Myocyte (in vitro differentiated cells): ENCODE measurements around the gene TTYH3. TPM values are rescaled to one million over a fixed set of nuclear protein-coding genes. Genes with fewer than 3 reads are reported as not detected.

ENCODE experiments used
- DNase-seq: peaks from one replicate; pipeline ENCODE4 v3.0.0-alpha.2; 2012; ENCODE audit warnings: low read depth
- total RNA-seq: library from RNA; depleted of rRNA; stranded (reverse); fragments of >200 nt; gene quantifications from 2 replicates; pipeline ENCODE4 v1.2.3, GENCODE V29; 2014

Gene TTYH3
- total RNA-seq, 1 donor from 2014 or later = 27.6 TPM

DNA sequence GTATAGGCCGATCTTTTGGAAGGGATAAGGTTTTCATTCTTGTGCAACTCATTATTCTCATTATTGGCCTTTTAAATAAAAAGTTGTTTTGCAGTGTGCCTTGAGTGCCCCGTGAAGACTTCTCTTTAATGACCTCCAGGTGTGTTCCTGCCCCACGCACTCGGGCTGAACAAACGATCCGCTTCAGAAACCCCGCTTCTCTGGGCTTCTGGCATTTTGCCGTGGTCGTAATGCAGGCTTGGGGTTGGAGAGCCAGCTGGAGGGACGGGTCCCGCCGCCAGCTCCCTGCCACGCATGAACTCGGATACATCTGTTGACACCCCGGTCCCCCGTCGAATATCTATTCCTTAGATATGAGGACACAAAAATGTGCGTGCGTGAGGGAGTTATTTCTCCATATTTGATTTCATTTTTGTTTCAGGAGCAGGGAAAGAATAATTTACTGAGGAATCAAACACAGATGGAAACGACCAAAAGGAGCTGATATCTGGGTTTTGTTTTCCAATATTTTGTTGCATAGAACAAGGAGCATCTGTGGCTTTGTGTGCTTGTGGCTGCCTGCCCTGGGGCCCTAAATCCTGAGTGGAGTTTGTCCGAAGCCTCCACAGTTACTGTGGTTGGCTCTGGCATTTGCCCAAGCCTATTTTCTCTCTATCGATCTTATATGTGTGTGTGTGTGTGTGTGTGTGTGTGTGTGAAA lies 17.0 kb upstream of the TTYH3 start:
- DNase-seq = no peak

DNA sequence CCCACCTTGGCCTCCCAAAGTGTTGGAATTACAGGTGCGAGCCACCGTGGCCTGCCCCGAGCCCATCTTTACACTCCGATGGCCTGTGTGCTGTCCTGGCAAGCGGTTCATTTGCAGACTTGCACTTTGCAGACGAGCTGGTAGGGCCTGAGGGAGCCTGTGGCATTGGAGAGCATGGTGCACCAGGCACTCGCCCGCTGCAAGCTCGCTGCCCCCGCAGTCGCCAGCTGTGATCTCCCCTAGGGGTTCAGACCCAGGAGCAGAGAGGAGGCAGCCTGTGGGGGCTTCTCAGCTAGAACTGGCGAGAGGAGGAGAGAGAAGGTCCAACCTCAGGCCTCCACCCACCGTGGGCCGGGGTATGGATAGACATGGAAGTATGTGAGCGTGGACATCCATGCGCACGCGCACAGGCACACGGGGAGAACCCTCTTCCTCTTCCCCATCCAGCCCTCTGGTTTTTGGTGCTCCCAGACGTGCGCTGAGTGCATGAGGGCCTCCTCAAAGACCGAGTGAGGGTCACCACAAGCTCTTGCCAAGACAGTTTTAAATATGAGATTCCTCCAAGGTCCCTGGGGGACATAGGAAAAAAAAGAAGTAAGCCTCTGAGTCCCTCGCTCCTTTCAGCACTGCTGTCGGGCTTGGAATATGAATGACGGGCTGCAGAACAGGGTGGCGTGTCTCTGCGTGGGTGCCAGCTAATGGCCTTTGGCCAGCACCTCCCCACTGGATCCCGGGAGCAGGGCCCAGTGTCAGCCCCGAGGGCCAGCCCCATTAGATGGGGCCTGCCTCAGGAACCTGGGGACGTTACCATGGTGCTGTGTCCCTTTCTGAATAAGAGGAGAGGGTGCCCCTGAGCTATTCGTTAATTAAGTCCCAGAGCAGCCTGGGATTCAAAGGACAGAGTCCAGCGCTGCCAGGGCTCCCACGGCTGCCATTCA lies 15.1 kb upstream of the TTYH3 start:
- no peak for DNase-seq

DNA sequence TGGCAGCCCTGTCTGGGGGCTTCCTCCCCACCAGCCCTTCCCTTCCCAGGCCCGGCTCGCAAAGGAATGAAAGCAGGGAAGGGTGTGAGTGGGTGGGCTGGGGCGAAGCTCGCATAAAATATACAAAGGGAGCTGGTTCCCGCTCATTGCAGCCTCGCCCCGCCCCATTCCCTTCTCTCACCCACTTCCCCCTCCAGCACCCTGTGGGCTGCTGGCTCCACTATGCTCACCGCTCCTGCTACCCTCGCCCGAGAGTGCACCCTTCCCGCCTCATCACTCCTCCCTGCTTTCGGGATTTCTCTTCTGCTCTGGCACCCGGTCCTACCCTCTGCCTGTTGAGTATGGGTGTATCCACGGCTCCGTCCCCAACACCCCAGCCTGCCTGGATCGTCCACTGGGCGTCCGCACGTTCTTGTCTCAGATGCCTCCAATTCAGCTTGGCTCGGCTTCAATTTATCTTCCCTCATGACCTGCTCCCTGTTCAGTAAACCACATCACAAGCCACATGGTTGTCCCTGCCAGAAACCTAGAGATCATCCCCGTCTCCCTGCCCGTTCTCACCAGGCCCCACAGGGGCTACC lies 14.4 kb upstream of the TTYH3 start:
- no peak for DNase-seq

- no peak for DNase-seq
Observed at GRCh38 chr7:2619116-2619515, 12.7 kb upstream of the TTYH3 start.

- DNase-seq = peak; percentile 64
Observed at GRCh38 chr7:2621061-2621828, 10.5 kb upstream of the TTYH3 start.

DNA sequence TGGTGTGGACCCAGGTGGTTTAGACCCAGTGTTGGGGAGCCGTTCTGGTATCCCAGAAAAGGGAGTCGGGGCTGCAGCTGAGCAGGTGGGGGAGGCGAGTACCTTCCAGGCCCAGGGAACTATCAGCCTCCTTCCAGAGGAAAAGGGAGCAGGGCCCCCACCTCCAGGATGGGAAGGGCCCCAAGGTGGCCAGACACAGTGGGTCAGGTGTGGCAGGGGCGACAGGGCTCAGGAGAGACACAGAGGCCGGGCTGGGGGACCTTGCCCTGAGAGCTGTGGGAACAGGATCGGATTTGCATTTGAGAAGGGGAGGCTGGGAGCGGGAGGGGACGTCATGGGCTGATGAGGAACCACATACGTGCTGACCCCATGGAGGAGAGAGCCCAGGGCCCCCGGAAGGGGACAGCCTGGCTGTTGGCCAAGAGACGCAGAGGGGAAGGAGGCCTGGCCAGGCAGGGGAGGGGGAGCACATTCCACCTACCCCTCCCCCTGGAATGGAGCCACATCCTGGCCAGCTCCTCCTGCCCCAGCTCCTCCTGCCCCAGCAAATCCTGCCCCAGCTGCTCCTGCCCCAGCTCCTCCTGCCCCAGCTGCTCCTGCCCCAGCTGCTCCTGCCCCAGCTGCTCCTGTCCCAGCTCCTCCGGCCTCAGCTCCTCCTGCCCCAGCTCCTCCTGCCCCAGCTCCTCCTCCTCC lies 9.7 kb upstream of the TTYH3 start:
- DNase-seq = no peak

- no peak for DNase-seq
Observed at GRCh38 chr7:2622869-2623697, 8.7 kb upstream of the TTYH3 start.

- no peak for DNase-seq
Observed at GRCh38 chr7:2623698-2624014, 8.1 kb upstream of the TTYH3 start.

DNA sequence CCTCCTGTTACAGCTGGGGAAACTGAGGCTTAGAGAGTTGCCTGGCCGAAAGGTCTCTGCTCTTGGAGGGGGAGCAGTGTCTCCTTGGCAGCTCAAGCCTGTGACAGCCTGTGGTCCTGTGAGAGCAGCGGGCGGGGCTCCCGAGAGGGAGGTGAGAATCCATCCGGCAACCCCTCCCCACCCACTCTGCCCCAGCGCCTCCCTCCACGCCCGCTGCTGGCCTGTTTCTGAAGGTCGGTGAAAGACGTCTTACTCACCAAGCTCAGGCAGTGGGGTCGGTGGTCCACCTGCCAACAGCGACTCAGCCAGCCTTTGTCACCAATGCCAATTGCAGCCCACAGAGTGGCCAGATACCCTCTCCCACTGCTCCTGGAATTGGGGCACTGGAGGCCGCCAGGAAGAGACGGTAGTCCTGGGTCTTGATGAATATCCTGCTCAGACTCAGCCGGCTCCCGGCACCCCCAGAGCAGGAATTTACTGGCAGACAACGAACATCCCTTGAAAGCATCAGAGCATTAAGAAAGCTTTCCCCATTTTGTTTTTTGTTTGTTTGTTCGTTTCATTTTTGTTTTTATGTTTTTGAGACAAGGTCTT lies 7.4 kb upstream of the TTYH3 start:
- no peak for DNase-seq

DNA sequence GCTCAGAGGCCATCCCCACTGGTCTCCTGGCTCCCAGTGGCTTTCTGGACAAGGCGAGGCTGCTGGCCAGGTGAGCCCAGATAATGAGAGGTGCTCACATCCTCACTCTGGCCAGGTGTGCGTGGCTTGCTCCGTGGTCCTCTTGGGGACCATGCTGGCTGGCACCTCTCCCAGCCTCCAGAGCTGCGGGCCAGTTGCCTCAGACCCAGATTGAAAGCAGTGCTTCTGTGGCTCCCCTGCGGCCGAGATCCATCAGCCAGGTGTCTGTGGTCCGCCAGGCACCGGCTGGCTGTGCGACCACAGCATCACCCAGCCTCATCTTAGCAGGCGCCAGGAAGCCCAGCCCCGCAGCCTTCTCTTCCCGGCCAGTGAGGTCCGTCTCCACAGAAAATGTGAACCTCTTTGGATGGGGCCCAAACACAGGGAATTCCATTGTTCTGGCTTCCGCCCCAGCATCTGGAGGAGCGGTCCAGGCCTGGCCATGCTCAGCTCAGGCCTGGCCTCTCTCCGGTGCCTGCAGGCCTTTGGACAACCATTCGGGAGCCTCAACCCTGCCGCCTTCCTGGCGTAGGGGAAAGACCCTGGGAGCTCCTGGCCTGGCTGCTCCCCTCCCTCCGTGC lies 5.2 kb upstream of the TTYH3 start:
- no peak for DNase-seq

- no peak for DNase-seq
Observed at GRCh38 chr7:2627258-2628129, 4.3 kb upstream of the TTYH3 start.

DNA sequence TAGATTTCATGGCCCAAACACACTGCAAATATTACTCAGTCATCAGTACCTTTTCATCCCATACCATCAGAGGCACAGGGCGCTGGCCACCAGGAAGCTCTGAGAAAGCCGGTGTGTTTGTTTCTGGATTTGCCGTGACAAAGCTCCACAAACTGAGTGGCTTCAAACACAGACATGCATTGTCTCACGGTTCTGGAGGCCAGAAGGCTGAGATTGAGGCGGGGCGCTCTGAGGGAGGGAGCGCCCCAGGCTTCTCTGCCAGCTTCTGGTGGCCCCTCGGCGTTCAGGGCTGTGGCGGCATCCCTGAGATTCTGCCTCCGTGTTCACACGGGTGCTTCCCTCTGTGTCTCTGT lies 3.7 kb upstream of the TTYH3 start:
- DNase-seq = no peak

- DNase-seq = no peak
Observed at GRCh38 chr7:2628891-2629290, 2.9 kb upstream of the TTYH3 start.

- DNase-seq = peak; percentile 91
Observed at GRCh38 chr7:2629746-2630681, 1.8 kb upstream of the TTYH3 start.

- DNase-seq = peak; percentile 86
Observed at GRCh38 chr7:2632733-2633537, 1.1 kb downstream of the TTYH3 start.

GRCh38 chr7:2633538-2634266 lies 1.9 kb downstream of the TTYH3 start:
- DNase-seq = peak; percentile 91
